Effector CD8-positive, alpha-beta T cell (primary cell): ENCODE data around the gene SPTLC2.

Source experiments
- DNase-seq: peaks from one replicate; lab custom pipeline; 2025; lab: John Stamatoyannopoulos, UW

The SPTLC2 gene

DNA sequence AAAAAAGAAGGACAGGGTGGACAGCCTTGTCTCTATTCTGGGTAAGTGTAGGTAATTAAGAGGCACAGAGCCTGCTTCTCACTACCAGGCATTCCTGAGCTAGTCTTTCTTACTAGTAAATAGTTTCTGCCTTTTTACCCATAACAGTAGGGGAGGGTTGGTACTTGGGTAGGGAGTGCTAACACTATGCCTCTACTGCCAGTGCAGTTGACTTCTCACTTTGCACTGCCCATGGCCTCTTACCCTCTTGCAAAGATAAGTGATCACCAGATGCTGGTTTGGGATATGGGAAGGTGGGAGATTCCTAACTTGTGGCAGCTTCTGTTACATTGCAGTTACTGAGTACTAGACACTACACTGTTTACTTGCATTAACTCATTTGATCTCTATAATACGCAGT lies 146.9 kb downstream of the SPTLC2 start:
- no peak for DNase-seq

DNA sequence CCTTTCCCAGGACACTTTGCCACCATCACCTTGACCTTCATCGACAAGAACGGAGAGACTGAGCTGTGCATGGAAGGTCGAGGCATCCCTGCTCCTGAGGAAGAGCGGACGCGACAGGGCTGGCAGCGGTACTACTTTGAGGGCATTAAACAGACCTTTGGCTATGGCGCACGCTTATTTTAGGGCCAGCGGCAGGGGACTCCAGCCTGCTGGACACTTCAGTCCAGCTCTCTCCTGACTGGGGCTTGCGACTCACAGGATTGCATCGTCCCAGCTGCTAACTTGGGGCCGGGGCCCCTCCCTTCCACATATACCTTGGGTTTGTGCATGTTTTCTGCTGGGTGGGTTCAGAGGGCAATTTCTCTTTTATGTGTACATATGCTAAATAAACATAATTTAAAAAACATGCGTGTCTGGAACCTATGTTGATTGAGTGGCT lies 147.4 kb downstream of the SPTLC2 start:
- no peak for DNase-seq

DNA sequence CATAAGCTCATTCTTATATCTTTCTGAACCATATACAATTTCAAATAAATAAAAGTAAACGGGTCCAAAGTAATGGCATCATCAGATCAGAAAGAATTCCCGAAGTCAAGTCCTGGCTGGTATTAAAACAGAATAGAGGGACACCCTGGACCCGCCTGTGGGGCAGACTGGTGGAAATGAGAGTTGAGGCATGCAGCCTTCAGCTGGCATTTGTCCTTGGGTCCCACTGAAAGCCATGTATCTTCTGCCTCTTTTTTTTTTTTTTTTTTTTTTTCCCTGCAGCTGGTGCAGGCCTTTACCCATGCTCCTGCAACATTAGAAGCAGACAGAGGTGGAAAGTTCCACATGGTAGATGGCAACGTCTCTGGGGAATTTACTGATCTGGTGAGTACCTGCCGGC lies 148.6 kb downstream of the SPTLC2 start:
- DNase-seq: no peak

DNA sequence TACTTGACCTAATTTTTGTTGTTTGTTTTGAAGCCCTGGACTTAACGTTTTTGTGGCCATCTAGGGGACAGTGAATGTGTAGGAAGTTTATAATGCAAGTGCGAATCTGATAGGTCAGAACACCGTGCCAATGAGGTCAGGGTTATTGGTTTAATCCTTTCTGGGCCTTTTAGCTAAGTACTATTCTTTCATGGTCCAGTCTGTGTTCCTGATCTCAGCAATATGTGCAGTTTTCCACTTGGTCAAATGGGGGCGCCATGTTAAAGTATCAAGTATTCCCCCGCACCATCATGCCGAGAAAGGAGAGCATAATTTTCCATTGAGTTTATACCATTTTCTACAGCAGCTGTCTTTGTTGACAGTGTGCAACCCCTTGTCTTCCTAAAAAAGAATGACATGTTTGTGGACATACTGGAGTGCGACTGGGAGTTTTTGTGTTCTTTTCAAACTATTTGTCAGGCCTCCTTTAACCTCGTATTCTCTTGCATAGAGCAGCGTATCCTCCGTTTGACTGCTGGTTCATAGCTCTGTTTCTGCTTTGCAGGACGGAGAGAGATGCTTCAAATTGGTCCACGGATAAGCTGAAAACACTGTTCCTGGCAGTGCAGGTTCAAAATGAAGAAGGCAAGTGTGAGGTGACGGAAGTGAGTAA lies 157.2 kb downstream of the SPTLC2 start:
- DNase-seq: peak; percentile 38

DNA sequence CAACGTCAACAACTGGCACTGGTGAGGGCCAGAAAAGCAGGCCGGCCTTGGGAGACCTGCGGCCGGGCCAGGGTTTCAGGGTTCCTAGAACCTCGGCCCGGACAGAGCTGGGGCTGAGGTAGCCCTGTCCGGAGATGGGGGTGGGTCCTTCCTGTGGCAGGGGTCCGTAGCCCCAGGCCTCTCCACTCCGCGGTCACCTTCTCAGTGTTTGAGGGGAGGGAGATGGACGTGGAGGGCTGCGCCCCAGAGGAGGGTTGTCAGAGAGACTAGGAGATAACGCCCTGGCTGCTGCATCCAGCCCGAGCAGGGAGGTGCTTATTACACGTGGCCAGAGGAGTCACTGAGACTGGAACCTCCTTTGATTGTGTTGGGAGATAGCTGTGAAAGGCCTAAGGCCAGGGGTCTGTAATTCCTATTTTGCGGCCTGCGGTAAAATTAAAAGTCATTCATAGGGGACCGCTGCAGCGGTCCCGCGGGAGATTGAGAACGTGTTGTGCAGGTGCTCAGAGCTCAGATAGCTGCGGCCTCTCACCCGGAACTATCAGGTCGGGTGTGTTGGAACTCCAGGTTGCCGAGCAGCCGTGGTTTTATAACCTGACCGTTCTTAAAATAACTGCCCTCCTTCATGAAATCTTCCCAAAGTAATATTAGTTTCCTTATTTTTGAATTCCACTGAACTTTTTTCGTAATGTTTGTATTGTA lies 158.0 kb downstream of the SPTLC2 start:
- peak; percentile 8 for DNase-seq

DNA sequence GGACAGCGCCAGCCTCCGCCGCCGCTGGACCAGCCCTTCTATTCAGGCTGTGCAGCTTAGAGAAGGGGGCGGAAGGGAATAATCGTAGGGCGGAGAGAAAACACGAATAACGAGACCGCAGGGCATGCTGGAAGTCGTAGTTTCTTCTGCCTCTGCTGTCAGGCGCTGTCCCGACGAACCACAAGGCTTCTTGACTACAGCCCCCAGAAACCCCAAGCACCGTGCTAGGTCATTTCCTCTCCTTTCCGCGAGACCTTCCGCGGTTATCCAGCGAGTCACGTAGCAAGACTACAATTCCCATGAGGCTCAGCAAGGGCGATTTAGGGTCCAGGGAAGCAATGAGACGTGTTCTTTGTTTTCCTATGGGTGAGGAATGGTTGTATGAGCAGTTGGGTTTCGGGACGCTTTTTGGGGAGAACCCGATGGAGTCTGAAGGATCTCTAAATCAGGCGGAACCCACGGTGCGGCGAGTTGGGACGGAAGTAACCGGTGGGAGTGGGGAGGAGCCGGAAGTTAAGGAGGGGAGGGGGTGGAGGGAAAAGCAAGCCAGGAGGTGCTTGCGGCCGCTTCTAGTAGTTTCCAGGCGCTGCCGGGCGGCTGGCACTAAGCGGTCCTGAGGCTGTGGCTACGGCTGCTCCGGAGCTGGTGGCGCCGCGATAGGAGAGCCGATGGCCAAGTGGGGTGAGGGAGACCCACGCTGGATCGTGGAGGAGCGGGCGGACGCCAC lies 158.8 kb downstream of the SPTLC2 start, which contains the start of the genes AHSA1 and VIPAS39:
TSS of gene AHSA1 (plus strand) at position 572 of the 727 bp plus-strand sequence. CDS start at position 669, 97 bp downstream.
TSS of gene VIPAS39 (minus strand) at position 80 of the 727 bp plus-strand sequence. CDS start 3,499 bp downstream, outside the sequence.
- DNase-seq: peak; percentile 90

DNA sequence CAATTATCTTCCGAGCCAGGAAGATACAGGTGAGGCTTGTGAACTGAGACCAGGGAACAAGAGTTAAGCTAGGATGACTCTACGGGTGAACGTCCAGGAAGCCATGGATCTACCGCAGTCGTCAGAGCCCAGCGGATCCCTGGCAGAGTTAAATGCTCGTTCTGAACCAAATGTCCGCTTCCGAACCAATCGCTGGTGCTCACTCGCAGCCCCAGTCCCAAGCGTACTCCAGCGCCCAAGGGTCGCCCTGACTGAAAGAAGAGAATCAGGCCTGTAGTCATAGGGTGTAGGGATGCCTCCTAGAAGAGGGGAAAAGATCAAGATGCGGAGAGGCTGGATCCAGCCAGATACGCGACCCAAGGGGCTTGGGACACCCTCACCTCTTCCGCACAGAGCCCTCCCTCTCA lies 159.3 kb downstream of the SPTLC2 start:
- DNase-seq: no peak
